GM21529 (cell line): Measurements from ENCODE around the gene FILIP1L.

Experiments
- ATAC-seq: cut with Tn5 transposase; IDR thresholded peaks from one replicate; pipeline ENCODE4 v1.9.1; 2021; ENCODE audit not compliant: unreplicated experiment

Gene FILIP1L

DNA sequence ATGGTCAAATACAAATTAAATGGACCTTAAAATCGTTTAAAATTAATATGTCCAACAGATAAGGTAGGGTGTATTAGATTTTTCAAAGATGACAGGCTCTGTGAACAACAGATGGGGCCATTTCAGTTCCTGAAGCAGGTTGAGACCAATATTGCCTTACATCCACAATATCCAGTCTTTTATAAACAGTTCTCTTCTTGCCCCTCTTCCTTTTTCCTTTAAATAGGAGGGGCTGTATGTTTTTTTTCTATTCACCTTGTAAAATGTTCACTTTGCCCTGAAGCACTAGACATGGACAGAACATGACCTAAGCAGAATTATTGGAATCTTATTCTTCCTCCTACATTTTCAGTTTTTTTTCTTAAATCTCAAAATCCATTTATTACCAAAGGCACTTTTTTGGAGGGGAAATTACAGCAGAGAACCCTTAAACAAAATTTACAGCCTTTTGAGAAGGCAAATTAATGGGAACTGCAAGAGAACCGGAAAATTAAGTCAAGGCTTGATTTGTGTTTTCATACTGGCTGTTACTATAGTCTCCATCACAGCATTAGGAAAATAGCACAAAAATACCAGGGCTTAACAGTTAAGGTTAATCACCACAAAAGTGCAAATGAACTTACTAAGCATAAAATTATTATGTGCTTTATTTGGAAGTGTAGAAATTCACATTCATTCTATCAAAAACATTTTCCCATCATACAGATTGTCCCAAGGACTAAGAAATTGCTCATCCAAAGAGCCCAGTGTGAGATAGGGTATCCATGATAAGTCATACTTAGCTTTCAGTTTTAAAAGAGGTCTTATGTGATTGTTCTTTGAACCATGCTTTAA is 240.8 kb downstream of the FILIP1L start:
- ATAC-seq = no peak

DNA sequence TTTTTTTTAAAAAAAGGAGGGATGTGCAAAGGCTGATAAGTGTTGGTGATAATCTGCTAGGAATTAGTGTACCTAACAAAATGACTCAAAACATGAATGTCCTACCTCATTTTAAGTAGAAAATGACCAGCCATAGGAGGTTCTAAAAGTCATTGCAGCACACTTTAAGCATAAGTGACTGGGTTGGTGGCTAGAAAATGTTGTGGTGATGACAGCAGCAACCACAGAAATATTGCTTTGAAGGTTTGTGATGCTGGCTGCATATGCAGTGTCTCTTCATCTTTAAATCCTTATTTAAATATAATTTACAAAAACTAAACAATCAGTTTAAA is 241.4 kb downstream of the FILIP1L start:
- peak; percentile 56 for ATAC-seq

DNA sequence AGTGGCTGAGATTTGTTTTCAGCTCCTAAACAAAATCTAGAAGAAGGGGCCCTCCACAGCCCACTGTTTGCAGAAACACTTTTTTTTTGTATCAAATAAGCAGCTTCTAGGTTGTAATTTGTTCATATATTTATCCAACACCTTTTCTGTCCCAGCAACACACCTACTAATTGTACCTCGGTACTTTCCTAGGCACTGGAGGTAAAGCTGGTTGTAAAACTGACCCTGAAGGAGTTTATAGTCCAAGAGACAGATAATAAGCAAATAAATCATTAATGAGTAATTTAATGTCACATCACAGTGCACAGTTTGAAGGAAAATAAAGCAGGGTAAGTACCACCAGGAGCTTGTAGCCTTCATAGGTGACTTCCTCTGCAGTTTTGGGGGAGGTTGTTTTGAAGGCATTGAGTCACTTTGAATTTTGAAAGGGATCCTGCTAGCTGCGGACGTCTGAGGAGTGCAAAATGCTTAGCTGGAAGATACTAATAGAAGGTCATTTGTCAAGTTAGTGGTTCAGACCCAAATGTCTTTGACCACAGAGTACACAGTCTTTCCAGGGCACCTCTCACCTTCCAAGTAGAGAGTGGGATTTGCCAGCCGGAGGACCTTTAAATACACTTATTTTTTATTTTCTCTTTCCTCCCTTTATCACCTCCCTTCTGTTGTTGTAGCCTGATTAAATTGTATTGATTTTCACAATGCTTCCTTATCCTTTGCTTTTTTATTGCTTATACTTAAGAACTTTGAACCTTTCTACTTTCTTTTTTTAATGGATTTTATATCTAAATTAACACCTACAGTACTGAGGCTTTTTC is 242.9 kb downstream of the FILIP1L start:
- ATAC-seq = no peak

DNA sequence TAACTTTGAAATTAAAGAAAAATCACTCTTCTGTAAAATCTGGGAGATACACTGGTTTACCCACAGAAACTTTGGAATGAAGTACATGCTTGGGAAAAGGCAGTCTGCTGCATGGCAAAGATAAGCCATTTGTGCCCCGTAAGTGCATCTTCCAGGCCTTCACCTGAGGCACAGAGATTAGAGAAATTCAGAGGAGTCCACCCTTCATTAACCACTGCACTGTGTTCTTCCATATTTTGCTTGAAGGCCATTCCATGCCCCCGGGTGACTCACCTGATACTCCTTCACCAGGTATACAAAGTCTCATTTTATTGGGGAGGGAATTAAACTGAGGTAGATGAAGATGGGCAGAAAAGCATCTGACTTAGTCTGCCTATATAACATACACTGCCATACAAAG is 243.6 kb downstream of the FILIP1L start:
- ATAC-seq = no peak

DNA sequence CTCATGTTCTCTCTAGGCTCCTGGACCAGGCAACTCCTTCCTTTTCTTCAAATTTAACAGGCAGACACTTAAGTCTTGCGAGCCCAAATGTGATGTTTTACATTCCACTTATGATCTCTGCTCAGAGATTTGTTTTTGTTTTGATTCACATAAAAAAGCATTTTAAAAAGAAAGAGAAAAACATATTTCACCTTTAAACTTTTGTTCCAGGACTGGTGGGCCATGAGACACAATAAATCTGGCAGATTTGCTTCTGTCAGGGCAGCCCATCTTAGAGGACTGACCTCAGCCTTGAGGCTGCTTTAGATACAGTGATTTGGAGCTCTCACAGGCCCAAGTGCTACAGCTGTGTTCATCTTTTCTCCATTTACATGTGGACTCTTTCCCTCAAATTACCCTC is 244.7 kb downstream of the FILIP1L start:
- no peak for ATAC-seq

DNA sequence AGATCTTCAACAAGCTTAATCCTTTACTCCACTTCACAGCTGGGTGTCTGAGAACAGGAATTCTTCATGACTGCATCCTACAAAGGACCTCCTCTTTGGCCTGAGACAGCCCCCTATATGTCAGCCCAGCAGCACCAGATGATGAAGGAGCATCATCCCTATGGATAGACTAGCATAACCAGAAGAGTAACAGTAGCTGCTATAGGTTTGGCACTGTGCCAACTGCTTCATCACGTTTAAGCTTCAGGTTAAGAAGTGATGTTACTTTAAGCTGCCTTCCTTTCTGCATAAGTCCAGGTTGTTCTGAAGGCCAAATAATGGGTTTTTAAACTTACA is 246.0 kb downstream of the FILIP1L start:
- no peak for ATAC-seq

DNA sequence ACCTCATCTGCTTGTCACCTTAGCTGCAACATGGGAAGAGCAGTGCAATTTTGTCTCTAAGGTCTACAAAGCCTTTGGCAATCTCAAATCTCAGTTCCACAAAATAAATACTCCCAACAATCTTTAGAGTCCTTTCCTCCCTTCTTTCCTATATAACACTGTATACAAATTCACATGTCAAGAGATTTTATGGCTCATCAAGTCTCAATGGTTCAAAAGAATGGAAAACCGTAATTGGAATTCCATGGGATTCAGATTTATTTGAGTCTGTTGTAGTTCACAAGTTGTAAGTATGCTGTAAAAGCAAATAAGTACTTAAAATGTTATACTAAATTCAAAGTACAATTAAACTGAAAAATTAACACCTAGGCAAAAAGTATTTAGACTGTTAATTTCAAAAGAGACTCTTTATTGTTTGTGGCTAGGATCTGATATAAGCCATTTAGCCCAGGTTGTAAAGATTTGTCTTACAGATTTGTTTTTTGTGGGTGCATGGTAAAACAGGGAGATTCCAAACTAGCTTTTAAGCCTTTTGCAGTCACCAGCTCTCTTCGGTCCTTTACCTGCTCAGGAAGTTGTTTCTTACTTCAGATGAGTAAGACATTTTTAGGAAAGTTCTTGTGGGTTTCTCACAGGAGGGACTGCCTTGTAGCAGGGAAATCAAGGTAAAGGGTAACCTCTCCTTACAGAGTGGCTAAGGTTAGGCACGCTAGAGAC is 246.5 kb downstream of the FILIP1L start:
- ATAC-seq = no peak

DNA sequence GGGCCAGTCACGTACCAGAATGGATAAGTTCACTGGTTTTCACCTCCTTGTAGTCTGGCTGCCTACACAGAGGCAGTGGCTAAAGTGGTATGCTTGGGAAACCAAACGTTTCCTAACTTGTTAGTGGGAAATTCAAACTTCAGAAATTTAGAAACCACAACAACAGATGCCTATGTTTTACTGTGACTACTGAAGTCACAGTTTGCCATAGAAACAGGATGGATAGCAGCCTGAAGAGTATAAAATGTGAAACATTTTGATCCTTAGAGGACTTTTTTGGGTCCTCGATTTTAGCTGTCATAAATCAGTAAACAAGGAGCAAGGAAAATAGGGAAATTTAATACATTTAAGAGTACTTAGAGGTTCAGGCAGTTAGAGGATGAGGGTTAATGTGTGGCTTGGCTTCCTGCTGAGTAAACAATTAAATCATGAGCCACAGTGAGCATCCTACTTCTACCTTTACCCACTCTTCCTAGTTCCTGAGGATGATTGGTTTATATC is 248.0 kb downstream of the FILIP1L start:
- no peak for ATAC-seq

DNA sequence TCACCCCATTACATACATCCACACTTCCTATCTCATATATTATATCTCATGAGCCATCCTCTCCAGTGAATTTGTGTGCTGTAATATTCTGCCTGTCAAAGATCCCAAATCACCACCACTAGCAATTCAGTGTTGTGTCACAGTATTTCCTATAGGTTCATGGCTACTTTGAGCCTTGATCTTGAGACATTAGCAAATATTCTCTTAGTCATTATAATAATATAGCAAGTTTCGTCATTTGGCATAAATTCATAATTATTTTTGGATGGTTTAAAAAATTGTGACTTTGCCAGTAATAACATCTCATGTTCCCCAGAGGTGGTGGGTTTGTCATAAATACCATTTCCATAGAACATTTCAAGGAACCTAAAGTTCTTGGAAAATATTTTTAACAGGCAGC is 249.0 kb downstream of the FILIP1L start:
- no peak for ATAC-seq

DNA sequence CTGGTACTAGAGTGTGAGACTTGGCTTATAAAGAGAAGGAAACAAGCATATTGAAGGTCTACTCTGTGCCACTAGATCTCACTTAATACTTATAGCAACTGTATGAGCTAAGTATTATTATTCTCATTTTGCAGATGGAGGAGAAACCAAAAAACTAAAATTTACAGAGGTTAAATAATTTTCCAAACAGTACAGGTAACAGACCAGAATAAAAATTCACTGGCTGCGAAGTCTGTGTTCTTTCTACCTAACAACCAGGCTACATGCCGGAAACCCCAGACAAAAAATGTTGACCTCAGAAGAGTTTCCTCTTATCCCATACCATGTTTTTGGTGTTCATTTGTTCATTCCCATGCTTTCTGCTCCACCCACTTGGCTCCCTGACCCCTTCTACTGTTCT is 250.0 kb downstream of the FILIP1L start:
- ATAC-seq = no peak

DNA sequence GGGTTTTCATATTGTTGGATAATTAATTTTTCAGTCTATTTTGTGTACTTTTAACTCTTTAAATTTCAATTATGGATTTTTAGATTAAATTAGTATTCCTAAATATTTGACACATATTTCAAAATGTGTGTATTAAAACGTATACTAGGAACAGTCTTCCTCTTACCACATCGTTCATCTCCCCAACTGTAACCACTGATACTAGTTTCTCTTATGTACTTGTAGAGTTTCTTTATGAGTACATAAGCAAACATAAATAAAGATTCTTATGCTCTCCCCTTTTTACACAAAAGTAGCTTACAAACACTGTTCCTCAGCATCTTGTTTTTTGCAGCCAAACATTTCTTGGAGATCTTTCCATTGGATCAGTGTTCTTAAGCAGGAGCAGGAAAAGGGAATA is 250.7 kb downstream of the FILIP1L start:
- peak; percentile 50 for ATAC-seq

DNA sequence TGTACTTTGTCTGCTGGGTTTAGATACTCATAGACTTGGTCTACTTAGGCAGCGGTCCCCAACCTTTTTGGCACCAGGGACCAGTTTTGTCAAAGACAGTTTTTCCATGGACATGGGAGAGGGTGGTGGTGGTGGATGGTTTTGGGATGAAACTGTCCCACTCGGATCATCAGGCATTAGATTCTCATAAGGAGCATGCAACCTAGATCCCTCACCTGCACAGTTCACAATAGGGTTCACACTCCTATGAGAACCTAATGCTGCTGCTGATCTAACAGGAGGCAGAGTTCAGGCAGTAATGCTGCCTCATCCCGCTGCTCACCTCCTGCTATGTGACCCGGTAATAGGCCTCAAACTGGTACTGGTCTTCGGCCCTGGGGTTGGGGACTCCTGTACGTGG is 251.3 kb downstream of the FILIP1L start:
- ATAC-seq = no peak

DNA sequence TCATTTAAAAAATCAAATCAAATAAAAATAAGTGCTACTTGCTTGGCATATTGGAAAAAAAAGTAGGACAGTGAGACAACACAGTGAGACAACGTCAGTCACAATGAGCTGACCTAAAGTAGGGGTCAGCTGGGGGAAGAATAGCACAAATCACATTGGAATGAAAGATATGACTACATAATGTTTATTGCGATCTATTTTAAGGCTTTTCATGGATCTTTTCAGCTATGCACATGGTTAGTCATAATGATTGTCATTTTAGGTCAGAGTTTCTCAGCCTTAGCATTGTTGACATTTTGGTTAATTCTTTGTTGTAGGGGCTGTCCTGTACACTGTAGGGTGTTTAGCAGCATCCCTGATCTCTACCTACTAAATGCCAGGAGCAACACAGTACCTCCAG is 252.1 kb downstream of the FILIP1L start:
- no peak for ATAC-seq

DNA sequence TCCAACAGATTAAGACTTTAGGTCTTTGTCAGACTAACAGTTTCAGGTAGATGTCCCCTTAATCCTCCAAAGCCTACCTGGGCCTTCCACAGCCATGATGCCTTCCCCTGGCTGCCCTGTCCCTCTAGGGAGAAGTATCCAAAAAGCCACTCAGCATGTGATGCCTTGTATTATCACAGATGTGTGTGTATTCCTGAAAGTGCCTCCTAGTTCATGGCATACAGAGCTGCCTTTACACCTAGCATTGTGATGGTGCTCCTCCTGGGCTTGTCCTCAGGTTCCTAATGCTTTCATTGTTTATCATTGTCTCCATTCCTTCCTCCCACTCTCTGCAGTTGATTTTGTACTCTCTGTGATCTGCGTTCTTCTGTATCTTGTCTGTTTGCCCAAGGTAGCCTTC is 253.1 kb downstream of the FILIP1L start:
- ATAC-seq = no peak

DNA sequence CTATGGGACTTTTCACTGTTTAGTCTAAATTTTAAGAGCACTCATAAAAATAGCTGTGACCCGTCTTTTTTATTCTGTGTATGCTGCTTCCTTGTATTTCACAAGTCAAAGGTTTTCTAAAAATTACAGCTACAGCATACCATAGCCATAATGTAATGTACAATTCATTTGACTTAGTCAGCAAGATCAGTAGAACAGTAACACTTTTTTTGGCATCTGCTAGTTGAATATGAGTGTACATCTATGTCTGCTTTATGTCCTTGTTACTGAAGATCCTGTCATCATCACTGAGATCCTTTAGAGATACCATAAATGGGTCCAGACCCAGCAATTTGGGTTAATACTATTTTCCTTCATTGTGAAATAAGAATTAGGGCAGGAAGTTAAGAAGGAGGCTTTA is 254.5 kb downstream of the FILIP1L start:
- ATAC-seq = no peak

DNA sequence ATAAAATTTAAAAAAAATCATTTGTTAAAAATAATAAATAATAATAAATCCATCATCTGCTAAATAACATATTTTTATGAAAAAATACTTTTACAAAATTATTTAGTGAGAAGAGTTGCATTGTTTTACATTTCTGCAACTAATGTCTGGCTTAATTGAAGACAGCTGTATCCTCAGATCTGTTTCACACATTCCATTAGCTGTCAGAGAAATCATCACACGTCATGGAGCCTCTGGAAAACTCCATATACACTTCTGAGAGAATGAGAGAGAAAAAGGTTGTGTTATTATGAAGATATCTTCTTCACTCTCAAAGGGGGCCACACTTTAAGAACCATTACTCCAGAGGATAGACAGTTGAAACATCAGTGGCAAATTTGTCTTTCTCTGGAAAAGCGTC is 255.8 kb downstream of the FILIP1L start:
- ATAC-seq = no peak

DNA sequence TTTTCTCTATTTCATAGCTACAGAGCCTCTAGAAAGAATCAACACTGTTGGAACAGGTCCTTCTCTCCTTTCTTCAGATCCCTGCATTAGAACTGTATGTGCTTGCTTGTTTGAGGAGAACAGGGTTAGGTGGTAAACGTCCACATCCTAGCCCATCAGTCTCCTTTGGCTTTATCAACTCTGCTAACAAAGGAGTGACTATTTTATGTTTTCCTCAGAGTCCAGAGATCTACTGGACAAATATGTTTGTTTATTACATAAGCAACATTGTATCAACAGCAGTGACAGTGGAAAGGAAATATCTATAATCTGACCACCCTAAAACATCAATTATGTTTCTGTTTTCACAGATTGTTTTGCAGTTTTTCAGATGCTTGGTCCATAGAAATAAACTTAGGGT is 257.0 kb downstream of the FILIP1L start:
- no peak for ATAC-seq

DNA sequence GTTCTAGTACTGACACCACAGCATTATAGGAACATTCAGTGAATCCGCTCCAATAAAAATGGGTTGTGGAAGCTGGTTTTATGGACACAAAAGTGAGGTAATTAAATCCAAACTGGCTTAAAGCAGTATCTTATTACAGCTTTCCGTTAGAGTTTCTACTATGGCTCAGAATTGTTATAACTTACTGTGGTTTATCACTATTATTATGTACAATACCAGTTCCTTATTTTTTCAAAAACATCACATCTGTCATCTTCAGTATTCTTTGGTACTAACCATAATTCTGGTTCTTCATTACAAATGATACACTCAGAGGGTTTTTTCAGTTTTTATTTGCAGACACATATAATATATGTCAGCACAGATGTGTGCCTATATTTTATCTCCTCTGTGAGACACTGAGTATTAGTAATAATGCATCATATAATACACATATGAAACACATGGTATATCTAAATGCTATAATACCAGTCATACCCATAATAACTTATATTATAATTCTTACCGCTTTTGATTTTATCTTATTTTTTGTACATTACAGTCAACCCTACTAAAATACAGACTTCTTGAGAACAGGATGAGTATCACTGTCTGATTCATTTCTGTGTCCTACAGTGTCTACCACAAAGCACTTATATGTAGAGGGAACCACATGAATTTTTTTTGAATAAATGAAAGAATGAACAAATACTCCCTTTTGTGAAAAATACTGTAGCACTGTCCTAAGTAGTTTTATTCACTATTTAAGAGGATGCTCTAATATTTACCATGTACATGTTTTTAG is 257.7 kb downstream of the FILIP1L start:
- no peak for ATAC-seq

DNA sequence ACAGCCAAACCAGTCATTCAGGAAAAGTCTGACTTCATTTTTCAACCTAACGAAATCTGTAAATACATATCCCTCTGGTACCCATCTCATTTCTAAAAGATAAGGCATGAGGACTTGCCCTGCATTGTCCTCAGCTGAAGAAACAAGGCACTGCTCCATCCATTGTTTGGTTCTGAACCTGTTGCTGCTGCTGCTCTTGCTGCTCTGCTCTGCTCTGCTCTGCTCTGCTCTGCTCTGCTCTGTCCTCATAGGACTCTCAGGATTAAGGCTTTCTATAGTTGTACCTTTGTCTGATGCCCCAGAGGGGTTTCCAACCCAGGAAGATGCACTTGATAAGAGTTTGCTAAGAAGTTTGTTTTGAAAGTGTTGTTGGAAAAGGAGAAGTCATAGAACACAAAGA is 258.4 kb downstream of the FILIP1L start:
- ATAC-seq = no peak

DNA sequence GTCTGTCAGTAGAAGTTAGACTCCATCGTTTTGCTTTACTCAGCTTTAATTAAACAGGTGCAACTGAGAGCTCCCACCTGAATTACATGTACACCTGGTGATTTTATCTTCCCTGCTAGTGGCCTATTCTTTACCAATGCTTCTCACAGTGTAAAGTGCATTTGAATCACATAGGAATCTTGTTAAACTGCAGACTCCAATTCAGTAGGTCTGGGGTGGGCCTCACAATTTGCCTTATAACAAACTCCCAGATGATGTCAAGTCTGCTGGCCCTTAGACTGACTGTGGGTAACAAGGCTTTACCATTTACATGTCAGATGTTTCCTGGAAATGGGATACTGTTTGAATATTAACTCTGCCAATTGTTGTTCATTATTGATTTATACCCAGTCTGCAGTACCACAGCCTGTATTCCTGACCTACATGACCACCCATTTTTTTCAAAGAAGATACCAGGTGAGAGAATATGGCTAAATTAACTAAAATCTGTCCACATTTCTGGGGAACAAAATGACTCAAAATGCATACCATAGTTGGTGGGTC is 259.5 kb downstream of the FILIP1L start:
- ATAC-seq = no peak

DNA sequence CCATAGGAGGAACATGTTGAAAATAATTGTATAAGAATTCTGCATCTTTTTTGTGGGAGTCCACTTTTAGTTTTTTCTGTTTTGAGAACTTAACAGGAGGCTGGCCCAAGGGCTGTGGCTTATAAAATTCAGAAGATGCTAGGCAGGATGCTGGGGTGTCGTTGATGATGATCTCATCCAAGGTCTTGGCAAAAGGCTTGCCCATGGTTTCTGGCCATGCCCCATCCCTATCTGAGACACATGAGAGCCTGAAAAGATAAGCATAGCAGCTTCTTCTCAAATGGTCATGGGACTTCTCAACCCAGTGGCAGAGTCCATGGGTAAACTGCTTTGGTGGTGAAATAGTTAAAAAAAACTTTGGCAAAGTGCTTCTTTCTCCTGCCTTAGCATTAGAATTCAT is 261.4 kb downstream of the FILIP1L start:
- ATAC-seq = no peak
